Trophoblast cell (in vitro differentiated cells and primary cell): Measurements from ENCODE around the gene GPR156.

Experiments
- DNase-seq, 2 donors: peaks; one replicate each; pipeline ENCODE4 v3.0.0-alpha.2; 2016
- H2AFZ ChIP-seq: 2 replicates; pipeline ENCODE4 v1.6.1; 2013; ENCODE audit warnings: low read length, moderate library complexity, mild to moderate bottlenecking; ENCODE audit not compliant: insufficient read depth, poor library complexity
- H2AK5ac ChIP-seq: 2 replicates; pipeline ENCODE4 v1.6.1; 2013; ENCODE audit warnings: mild to moderate bottlenecking, low read length
- H2BK120ac ChIP-seq: 2 replicates; pipeline ENCODE4 v1.6.1; 2013; ENCODE audit warnings: low read length, mild to moderate bottlenecking, moderate library complexity; ENCODE audit not compliant: insufficient read depth, poor library complexity
- H2BK12ac ChIP-seq: 2 replicates; pipeline ENCODE4 v1.6.1; 2013; ENCODE audit warnings: mild to moderate bottlenecking, low read length, moderate library complexity
- H2BK5ac ChIP-seq: 2 replicates; pipeline ENCODE4 v1.6.1; 2013; ENCODE audit warnings: low read length, low read depth, moderate library complexity, mild to moderate bottlenecking; ENCODE audit not compliant: poor library complexity
- H3K14ac ChIP-seq: 2 replicates; pipeline ENCODE4 v1.6.1; 2013; ENCODE audit warnings: mild to moderate bottlenecking, low read length
- H3K18ac ChIP-seq: 2 replicates; pipeline ENCODE4 v1.6.1; 2013; ENCODE audit warnings: mild to moderate bottlenecking, low read length
- H3K23ac ChIP-seq: 2 replicates; pipeline ENCODE4 v1.6.1; 2013; ENCODE audit warnings: low read length
- H3K27ac ChIP-seq: 2 replicates; pipeline ENCODE4 v1.5.1; 2013; ENCODE audit warnings: low read depth, mild to moderate bottlenecking, inconsistent platforms, low read length, moderate library complexity
- H3K27me3 ChIP-seq: 2 replicates; pipeline ENCODE4 v1.6.1; 2013; ENCODE audit warnings: inconsistent platforms, mild to moderate bottlenecking, low read length, moderate library complexity; ENCODE audit not compliant: insufficient read depth
- H3K36me3 ChIP-seq, 2 experiments: 1 replicate in 1 of 2; 2 replicates in 1 of 2; pipeline ENCODE4 v1.6.1; 2013; ENCODE audit warnings: low read length in 2 of 2, mild to moderate bottlenecking in 2 of 2, moderate library complexity in 1 of 2; ENCODE audit not compliant: insufficient read depth in 2 of 2, control insufficient read depth in 1 of 2
- H3K4ac ChIP-seq: 2 replicates; pipeline ENCODE4 v1.6.1; 2013; ENCODE audit warnings: low read depth, mild to moderate bottlenecking, low read length, moderate library complexity
- H3K4me1 ChIP-seq, 2 experiments: 1 replicate in 1 of 2; 2 replicates in 1 of 2; pipeline ENCODE4 v1.6.1; 2013; ENCODE audit warnings: low read length in 2 of 2, mild to moderate bottlenecking in 2 of 2, moderate library complexity in 1 of 2; ENCODE audit not compliant: insufficient read depth in 2 of 2, control insufficient read depth in 1 of 2
- H3K4me2 ChIP-seq: 2 replicates; pipeline ENCODE4 v1.6.1; 2013; ENCODE audit warnings: inconsistent platforms, mild to moderate bottlenecking, low read length, moderate library complexity
- H3K4me3 ChIP-seq: 2 replicates; pipeline ENCODE4 v1.5.1; 2013; ENCODE audit warnings: mild to moderate bottlenecking, low read depth, low read length, inconsistent platforms
- H3K79me1 ChIP-seq: one replicate; pipeline ENCODE4 v1.6.1; 2013; ENCODE audit warnings: low read length
- H3K79me2 ChIP-seq: 2 replicates; pipeline ENCODE4 v1.6.1; 2013; ENCODE audit warnings: low read length, mild to moderate bottlenecking; ENCODE audit not compliant: control insufficient read depth, insufficient read depth, poor library complexity
- H3K9ac ChIP-seq: 2 replicates; pipeline ENCODE4 v1.6.1; 2013; ENCODE audit warnings: mild to moderate bottlenecking, low read length
- H3K9me3 ChIP-seq: 2 replicates; pipeline ENCODE4 v1.6.1; 2013; ENCODE audit warnings: low read depth, mild to moderate bottlenecking, control low read depth, inconsistent platforms, low read length; ENCODE audit not compliant: insufficient read depth
- H4K12ac ChIP-seq: 2 replicates; pipeline ENCODE4 v1.6.1; 2013; ENCODE audit warnings: low read depth, mild to moderate bottlenecking, low read length, moderate library complexity
- H4K8ac ChIP-seq: 2 replicates; pipeline ENCODE4 v1.6.1; 2013; ENCODE audit warnings: low read depth, mild to moderate bottlenecking, low read length, moderate library complexity
- H4K91ac ChIP-seq: one replicate; pipeline ENCODE4 v1.6.1; 2013; ENCODE audit warnings: low read depth, mild to moderate bottlenecking, low read length, moderate library complexity
- WGBS: extraction: QIAGEN DNeasy Blood & Tissue Kit; methylation state at CpG from one replicate; pipeline ENCODE4 v1.1.7; 2013; ENCODE audit warnings: missing lambda C conversion rate; ENCODE audit not compliant: insufficient read length, insufficient coverage; ENCODE audit errors: extremely low coverage; 5-methylcytosine and 5-hydroxymethylcytosine counted together

GPR156 gene

DNA sequence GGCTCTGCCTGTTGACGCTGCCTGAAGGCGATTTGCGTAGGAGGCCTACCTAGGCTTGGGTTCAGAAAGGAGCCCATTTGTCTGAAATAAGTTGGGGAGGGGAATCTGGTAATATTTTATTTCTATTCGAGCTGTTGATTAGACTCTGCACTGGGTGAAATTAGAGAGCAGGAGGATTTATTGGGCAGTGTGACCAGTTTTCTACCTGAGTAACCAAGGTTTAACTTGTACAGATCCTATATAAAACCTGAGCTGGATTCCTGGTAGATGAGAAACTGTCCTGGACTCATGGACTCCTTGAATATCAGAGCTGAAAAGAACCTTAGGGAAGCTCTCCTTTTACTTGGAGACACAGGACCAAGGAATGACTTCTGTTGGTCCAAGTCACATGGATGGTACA lies 19.6 kb upstream of the GPR156 start:
- Histone ChIP-seq H3K4me3 (no peak overlapping the region), H2AK5ac (no peak overlapping the region), H3K27ac (no peak overlapping the region), H3K14ac (no peak overlapping the region), H3K9ac (no peak overlapping the region), H3K4me2 (no peak overlapping the region), H2BK5ac (no peak overlapping the region), H3K36me3 (no peaks in the 10 kb centered on the region), H3K9me3 (peaks cover 8% of the 10 kb centered on the region), H4K91ac (no peak overlapping the region), H3K18ac (no peak overlapping the region), H2AFZ (no peak overlapping the region), H3K4me1 (no peaks in the 10 kb centered on the region), H3K79me2 (no peaks in the 10 kb centered on the region), H4K12ac (no peak overlapping the region), H2BK120ac (no peak overlapping the region), H3K4ac (no peak overlapping the region), H3K23ac (no peak overlapping the region), H3K27me3 (no peaks in the 10 kb centered on the region), H2BK12ac (no peak overlapping the region), H4K8ac (no peak overlapping the region), H3K79me1 (no peaks in the 10 kb centered on the region)
- no peak for DNase-seq
- WGBS: no CpG with 5 or more reads among the region's 4 CpGs

DNA sequence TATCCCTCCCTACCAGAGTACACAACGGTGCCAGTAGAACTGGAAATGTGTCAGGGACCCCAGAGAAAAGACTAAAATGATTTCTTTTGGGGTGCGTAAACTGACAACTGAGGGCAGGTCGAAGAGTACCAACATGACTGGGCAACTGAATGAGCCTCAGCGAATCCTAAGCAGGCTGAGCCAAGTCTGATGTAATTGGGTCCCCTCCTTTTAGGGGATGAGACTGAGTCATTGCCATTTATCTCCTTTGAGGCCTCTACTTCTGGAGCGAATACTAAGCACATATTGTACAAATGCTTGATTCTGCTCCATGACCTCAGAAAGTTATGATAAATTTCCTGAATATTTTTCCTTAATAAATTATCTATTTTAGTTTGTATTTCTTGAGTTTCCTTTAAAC lies 17.3 kb upstream of the GPR156 start:
- Histone ChIP-seq H3K4me3 (no peak overlapping the region), H2BK5ac (no peak overlapping the region), H3K18ac (no peak overlapping the region), H3K9ac (no peak overlapping the region), H2AK5ac (no peak overlapping the region), H4K12ac (no peak overlapping the region), H4K91ac (no peak overlapping the region), H2AFZ (no peak overlapping the region), H3K79me2 (no peaks in the 10 kb centered on the region), H4K8ac (no peak overlapping the region), H2BK120ac (no peak overlapping the region), H2BK12ac (no peak overlapping the region), H3K4me2 (no peak overlapping the region), H3K14ac (no peak overlapping the region), H3K27ac (no peak overlapping the region), H3K23ac (no peak overlapping the region), H3K79me1 (no peaks in the 10 kb centered on the region), H3K4me1 (no peaks in the 10 kb centered on the region), H3K27me3 (no peaks in the 10 kb centered on the region), H3K9me3 (peaks cover 3% of the 10 kb centered on the region), H3K4ac (no peak overlapping the region), H3K36me3 (no peaks in the 10 kb centered on the region)
- no peak for DNase-seq
- WGBS: no CpG with 5 or more reads among the region's 5 CpGs

DNA sequence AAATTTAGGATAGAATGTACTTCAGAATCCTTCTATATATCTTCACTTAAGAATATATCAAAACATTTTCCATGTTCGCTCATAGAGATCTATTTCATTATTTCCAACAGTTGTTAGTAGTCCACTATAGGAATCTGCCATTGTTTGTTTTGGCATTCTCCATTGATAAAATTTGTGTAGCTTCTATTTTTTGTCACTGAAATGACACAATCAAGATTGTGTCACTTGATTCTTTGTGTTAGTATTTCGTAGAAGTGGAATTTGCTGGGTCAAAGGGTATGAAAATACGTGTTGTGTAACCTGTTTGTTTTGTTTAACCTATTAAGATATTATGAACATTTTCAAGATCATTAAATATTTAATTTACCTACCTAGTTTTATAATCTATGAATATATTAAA lies 15.9 kb upstream of the GPR156 start:
- Histone ChIP-seq H2BK12ac (no peak overlapping the region), H3K18ac (no peak overlapping the region), H3K4me3 (no peak overlapping the region), H2AK5ac (no peak overlapping the region), H3K36me3 (no peaks in the 10 kb centered on the region), H2BK5ac (no peak overlapping the region), H2AFZ (no peak overlapping the region), H3K9ac (no peak overlapping the region), H4K8ac (no peak overlapping the region), H3K27ac (no peak overlapping the region), H3K79me2 (no peaks in the 10 kb centered on the region), H3K14ac (no peak overlapping the region), H3K9me3 (no peaks in the 10 kb centered on the region), H3K4ac (no peak overlapping the region), H3K27me3 (no peaks in the 10 kb centered on the region), H3K4me2 (no peak overlapping the region), H3K23ac (no peak overlapping the region), H3K4me1 (no peaks in the 10 kb centered on the region), H4K91ac (no peak overlapping the region), H2BK120ac (no peak overlapping the region), H3K79me1 (no peaks in the 10 kb centered on the region), H4K12ac (no peak overlapping the region)
- no peak for DNase-seq
- WGBS: no CpG with 5 or more reads among the region's 3 CpGs

DNA sequence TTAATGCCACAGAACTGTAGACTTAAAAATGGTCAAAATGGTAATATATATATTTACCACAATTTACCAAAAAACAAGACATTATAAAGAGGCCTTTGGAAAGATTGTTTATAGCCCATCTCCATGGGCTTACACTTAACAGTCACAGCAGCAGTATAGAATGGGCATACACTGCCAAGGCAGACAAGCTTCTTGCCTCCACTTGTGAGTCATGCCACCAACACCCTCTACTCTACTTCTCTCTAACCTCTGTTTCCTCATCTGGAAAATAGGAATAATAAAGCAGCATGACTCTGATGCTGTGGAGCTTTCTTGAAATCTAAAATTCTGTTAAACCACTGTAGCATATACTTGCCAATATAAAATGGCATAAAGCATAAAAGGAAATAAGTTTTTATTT lies 14.4 kb upstream of the GPR156 start:
- Histone ChIP-seq H2BK5ac (no peak overlapping the region), H2BK12ac (no peak overlapping the region), H3K9me3 (no peaks in the 10 kb centered on the region), H3K18ac (no peak overlapping the region), H2AK5ac (no peak overlapping the region), H3K27me3 (no peaks in the 10 kb centered on the region), H4K12ac (no peak overlapping the region), H3K79me2 (no peaks in the 10 kb centered on the region), H3K27ac (no peak overlapping the region), H3K4me2 (no peak overlapping the region), H4K91ac (no peak overlapping the region), H3K4ac (no peak overlapping the region), H3K4me1 (no peaks in the 10 kb centered on the region), H3K14ac (no peak overlapping the region), H3K79me1 (no peaks in the 10 kb centered on the region), H3K4me3 (no peak overlapping the region), H3K23ac (no peak overlapping the region), H4K8ac (no peak overlapping the region), H3K9ac (no peak overlapping the region), H2AFZ (no peak overlapping the region), H2BK120ac (no peak overlapping the region), H3K36me3 (no peaks in the 10 kb centered on the region)
- DNase-seq: no peak

DNA sequence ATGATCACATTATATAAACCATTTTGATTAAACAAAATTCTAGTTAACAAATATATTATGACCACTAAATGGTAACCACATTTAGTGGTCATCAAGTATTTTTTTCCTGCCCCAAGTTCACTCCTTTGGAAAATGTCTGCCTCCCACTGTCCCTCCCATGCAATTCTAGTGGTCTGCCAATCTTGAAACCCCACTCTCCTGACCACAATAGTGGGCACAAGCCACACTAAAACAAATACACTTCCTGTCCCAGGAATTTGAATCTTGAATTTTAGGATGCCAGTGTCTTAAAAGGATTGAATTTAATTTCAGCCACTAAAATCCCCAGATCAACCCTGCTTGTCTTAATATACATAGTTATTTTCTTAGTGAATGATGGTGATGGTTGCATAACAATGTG lies 14.0 kb upstream of the GPR156 start:
- Histone ChIP-seq H3K79me1 (no peaks in the 10 kb centered on the region), H3K14ac (no peak overlapping the region), H3K27me3 (no peaks in the 10 kb centered on the region), H3K4me2 (no peak overlapping the region), H2BK5ac (no peak overlapping the region), H2BK120ac (no peak overlapping the region), H4K8ac (no peak overlapping the region), H3K4ac (no peak overlapping the region), H3K9me3 (no peaks in the 10 kb centered on the region), H4K12ac (no peak overlapping the region), H4K91ac (no peak overlapping the region), H2AFZ (no peak overlapping the region), H3K23ac (no peak overlapping the region), H3K79me2 (no peaks in the 10 kb centered on the region), H3K4me3 (no peak overlapping the region), H3K18ac (no peak overlapping the region), H2AK5ac (no peak overlapping the region), H3K36me3 (no peaks in the 10 kb centered on the region), H3K27ac (no peak overlapping the region), H3K4me1 (no peaks in the 10 kb centered on the region), H3K9ac (no peak overlapping the region), H2BK12ac (no peak overlapping the region)
- no peak for DNase-seq
